Parathyroid adenoma (tissue), 2 donors: ENCODE measurements around the gene TDRD9.

Experiments used
- H2AFZ ChIP-seq: fragments of 300-600 bp; sonication (generic); one replicate; pipeline ENCODE4 v1.7.0; 2017; ENCODE audit warnings: antibody characterized with exemption, mild to moderate bottlenecking
- H3K27ac ChIP-seq: fragments of 300-600 bp; sonication (generic); one replicate; pipeline ENCODE4 v1.7.0; 2017
- H3K27me3 ChIP-seq: fragments of 300-600 bp; sonication (generic); one replicate; pipeline ENCODE4 v1.7.0; 2017; ENCODE audit warnings: low read length; ENCODE audit not compliant: control insufficient read depth, insufficient read depth
- H3K36me3 ChIP-seq: fragments of 300-600 bp; sonication (generic); one replicate; pipeline ENCODE4 v1.7.0; 2017; ENCODE audit warnings: low read length; ENCODE audit not compliant: control insufficient read depth, insufficient read depth
- H3K4me1 ChIP-seq: fragments of 300-600 bp; sonication (generic); one replicate; pipeline ENCODE4 v1.7.0; 2017; ENCODE audit warnings: control low read depth
- H3K4me2 ChIP-seq: fragments of 300-600 bp; sonication (generic); one replicate; pipeline ENCODE4 v1.7.0; 2017; ENCODE audit warnings: low read length
- H3K4me3 ChIP-seq: fragments of 300-600 bp; sonication (generic); one replicate; pipeline ENCODE4 v1.7.0; 2017; ENCODE audit warnings: low read depth, low read length
- H3K79me2 ChIP-seq: fragments of 300-600 bp; sonication (generic); one replicate; pipeline ENCODE4 v1.7.0; 2017; ENCODE audit warnings: control low read depth
- H3K9ac ChIP-seq: fragments of 300-600 bp; sonication (generic); one replicate; pipeline ENCODE4 v1.7.0; 2017; ENCODE audit warnings: mild to moderate bottlenecking
- H3K9me3 ChIP-seq: fragments of 300-600 bp; sonication (generic); one replicate; pipeline ENCODE4 v1.7.0; 2017; ENCODE audit warnings: low read length; ENCODE audit not compliant: control insufficient read depth
- TF ChIP-seq, protein P1 (sequence below): fragments of 300-600 bp; sonication (generic); IDR thresholded peaks from one replicate; pipeline ENCODE4 v1.7.0; 2017; ENCODE audit warnings: antibody characterized with exemption, mild to moderate bottlenecking
- donor health status: primary hyperparathyroidism.

TDRD9 gene

DNA sequence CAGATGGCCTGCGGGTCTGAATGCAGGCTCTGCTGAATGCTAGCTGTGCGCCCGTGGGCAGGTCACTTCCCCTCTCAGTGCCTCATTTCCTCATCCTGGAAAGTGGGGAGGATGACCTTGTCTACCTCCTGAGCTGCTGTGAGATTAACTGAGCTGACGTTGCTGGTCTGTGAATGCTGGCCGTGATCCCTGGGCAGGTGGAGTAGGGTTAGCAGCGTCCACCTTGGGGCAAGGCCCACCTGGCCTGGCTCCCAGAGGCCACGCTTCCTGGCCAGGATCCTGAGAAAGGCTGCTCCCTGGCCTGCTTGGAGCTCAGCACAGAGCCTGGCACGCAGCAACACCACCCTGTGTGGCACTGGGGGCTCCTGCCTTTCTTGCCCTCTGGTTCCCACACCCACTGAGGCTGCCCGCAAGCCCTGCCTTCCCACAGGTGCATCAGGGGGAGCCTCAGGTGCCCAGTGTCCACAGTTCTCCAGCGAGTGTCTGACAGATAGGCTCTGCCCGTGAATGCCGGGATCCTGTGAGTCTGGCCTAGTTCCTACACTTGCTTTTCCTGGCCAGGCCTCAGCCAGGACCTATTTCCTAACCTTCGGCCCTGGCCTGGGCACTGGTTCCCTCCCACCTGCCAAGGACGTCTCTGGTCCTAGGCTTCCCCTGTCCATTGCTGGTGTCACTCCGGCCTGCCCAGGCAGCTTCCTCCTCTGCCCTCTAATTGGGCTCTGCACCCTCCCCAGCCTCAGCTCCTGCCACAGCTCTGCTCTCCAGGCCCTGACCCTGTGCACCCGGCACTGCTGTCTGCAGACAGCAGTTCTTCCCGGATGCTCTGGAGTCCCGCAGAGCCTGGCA, 37.2 kb upstream of the TDRD9 start:
- H2AFZ ChIP-seq: peak overlapping the region; percentile 58
- no peaks in the 10 kb centered on the region for H3K27me3 ChIP-seq
- H3K4me2 ChIP-seq: no peak overlapping the region
- peaks cover 13% of the 10 kb centered on the region for H3K4me1 ChIP-seq
- H3K27ac ChIP-seq: no peak overlapping the region
- H3K36me3 ChIP-seq: no peaks in the 10 kb centered on the region
- H3K79me2 ChIP-seq: no peaks in the 10 kb centered on the region
- H3K9ac ChIP-seq: no peak overlapping the region
- TF ChIP-seq, protein P1, sequence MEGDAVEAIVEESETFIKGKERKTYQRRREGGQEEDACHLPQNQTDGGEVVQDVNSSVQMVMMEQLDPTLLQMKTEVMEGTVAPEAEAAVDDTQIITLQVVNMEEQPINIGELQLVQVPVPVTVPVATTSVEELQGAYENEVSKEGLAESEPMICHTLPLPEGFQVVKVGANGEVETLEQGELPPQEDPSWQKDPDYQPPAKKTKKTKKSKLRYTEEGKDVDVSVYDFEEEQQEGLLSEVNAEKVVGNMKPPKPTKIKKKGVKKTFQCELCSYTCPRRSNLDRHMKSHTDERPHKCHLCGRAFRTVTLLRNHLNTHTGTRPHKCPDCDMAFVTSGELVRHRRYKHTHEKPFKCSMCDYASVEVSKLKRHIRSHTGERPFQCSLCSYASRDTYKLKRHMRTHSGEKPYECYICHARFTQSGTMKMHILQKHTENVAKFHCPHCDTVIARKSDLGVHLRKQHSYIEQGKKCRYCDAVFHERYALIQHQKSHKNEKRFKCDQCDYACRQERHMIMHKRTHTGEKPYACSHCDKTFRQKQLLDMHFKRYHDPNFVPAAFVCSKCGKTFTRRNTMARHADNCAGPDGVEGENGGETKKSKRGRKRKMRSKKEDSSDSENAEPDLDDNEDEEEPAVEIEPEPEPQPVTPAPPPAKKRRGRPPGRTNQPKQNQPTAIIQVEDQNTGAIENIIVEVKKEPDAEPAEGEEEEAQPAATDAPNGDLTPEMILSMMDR: no peak
- no peaks in the 10 kb centered on the region for H3K9me3 ChIP-seq
- no peak overlapping the region for H3K4me3 ChIP-seq

DNA sequence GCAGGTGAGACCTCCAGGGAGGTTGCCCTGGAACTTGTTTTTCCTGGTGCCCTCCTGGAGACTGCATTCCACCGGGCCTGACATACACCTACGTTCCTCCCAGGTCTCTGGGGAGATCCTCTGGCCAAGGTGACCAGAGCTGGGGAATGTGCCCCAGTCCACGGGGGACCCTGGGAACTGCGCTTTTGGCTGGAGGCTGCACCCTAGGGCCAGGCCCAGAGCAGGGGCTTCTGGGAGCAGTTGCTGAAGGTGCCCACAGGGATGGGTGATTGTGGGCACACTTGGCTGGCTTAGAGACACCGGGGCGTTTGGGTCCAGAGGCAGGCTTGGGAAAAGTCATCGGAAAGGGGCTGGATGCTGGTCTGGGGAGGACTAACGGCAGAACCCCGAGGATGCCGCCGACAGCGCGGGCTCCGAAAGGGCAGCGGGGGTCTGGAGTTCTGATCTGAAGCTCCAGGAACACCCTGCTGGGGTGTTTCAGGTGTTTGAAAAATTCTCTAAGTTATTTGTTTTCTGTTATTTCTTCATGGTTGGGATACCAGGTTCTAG, 36.5 kb upstream of the TDRD9 start:
- TF ChIP-seq, protein P1: no peak
- no peak overlapping the region for H3K9ac ChIP-seq
- no peak overlapping the region for H3K4me2 ChIP-seq
- no peaks in the 10 kb centered on the region for H3K27me3 ChIP-seq
- H3K79me2 ChIP-seq: no peaks in the 10 kb centered on the region
- no peaks in the 10 kb centered on the region for H3K36me3 ChIP-seq
- peaks cover 9% of the 10 kb centered on the region for H3K4me1 ChIP-seq
- H3K4me3 ChIP-seq: no peak overlapping the region
- H2AFZ ChIP-seq: peak overlapping the region; percentile 58
- no peak overlapping the region for H3K27ac ChIP-seq
- no peaks in the 10 kb centered on the region for H3K9me3 ChIP-seq

DNA sequence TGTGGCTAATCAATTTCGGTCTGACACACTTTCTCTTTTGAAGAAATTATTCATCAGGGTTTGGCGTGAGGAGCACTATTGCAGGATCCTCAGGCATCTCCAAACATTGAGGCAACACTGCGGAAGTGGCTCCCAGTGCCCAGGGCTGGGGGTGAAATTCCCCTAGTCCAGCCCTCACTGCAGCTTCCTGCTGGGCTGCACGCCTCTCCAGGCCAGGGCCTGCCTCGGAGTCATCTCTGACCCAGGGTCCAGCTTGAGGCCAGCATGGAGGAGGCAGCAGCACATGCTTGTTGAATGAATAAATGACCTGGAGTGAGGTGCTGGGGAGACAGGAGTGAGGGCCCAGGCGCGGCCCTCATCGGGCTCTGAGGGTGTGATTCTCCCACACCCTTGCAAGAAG, 36.0 kb upstream of the TDRD9 start:
- H3K9me3 ChIP-seq: no peaks in the 10 kb centered on the region
- no peaks in the 10 kb centered on the region for H3K79me2 ChIP-seq
- H3K36me3 ChIP-seq: no peaks in the 10 kb centered on the region
- no peak overlapping the region for H3K9ac ChIP-seq
- TF ChIP-seq, protein P1: no peak
- no peaks in the 10 kb centered on the region for H3K27me3 ChIP-seq
- H3K4me2 ChIP-seq: no peak overlapping the region
- H2AFZ ChIP-seq: no peak overlapping the region
- H3K4me1 ChIP-seq: peaks cover 9% of the 10 kb centered on the region
- H3K27ac ChIP-seq: no peak overlapping the region
- no peak overlapping the region for H3K4me3 ChIP-seq

DNA sequence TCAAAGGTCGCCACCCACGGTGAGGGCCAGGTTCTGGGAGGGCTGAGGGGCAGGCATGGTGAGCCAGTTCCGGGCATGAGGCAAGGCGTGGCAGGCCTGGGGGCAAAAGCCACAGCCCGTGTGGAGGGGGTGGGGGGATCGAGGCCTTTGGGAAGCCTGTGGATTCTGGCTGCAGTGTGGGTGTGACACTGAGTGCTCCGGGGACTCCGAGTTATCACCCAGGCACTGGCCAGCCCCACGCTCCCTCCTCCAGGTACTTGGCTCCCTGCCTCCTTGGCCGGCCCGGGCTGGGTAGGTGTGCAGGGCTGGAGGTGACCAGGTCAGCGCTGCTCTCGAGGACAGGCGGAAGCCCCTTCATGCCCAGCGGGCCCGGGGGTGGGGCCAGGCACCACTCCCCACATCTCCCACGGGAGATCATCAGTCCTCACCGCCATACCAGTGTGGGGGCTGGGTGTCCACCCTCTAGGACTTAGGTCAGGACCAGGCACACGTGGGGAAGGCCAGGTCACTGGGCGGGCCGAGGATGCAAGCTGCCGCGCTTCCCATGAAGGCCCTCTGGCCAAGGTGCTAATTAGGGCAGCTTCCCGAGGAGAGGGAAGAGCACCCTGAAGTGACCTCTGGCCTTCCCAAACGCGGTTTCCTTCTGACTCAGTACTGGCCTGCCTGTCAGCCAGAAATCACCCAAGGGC, 34.1 kb upstream of the TDRD9 start:
- H3K9ac ChIP-seq: no peak overlapping the region

More for the DNA sequence above, 34.1 kb upstream of the TDRD9 start:
- H3K27ac ChIP-seq: no peak overlapping the region
- H3K36me3 ChIP-seq: no peaks in the 10 kb centered on the region
- H3K4me3 ChIP-seq: no peak overlapping the region
- no peaks in the 10 kb centered on the region for H3K9me3 ChIP-seq
- no peaks in the 10 kb centered on the region for H3K27me3 ChIP-seq
- peaks cover 16% of the 10 kb centered on the region for H3K4me1 ChIP-seq
- TF ChIP-seq, protein P1: no peak
- no peak overlapping the region for H3K4me2 ChIP-seq
- H2AFZ ChIP-seq: no peak overlapping the region
- H3K79me2 ChIP-seq: no peaks in the 10 kb centered on the region
